Activated B cell treated with CpG ODN at 0.5 μM for 24 hours (primary cell): ENCODE data around the gene CDYL. TPM values are rescaled to one million over a fixed set of nuclear protein-coding genes. Genes with fewer than 3 reads are reported as not detected.

Source experiments
- ATAC-seq: fragments of 200-7000 bp; cut with Tn5 transposase; one replicate; pipeline ENCODE4 v1.10.0; 2021; ENCODE audit warnings: low read depth, mild to moderate bottlenecking, moderate library complexity
- CTCF ChIA-PET: fragments of 350-600 bp; sonication (Branson Sonifier 250); formaldehyde crosslinking; loops from one replicate; lab custom pipeline; 2021; ENCODE audit warnings: antibody characterized with exemption; lab: Charles Lee
- POLR2A ChIA-PET: fragments of 350-600 bp; sonication (Branson Sonifier 250); formaldehyde crosslinking; loops from one replicate; lab custom pipeline; 2021; ENCODE audit warnings: antibody characterized with exemption; lab: Charles Lee
- DNase-seq: peaks from one replicate; pipeline ENCODE4 v3.0.0; 2022
- H3K27ac Mint-ChIP-seq: one replicate; pipeline ENCODE4 v1.8.0; 2020; ENCODE audit warnings: mixed read lengths
- H3K27me3 Mint-ChIP-seq: one replicate; pipeline ENCODE4 v1.8.0; 2021; ENCODE audit warnings: mixed read lengths
- H3K36me3 Mint-ChIP-seq: one replicate; pipeline ENCODE4 v1.8.0; 2021; ENCODE audit warnings: low read depth, mixed read lengths
- H3K4me1 Mint-ChIP-seq: one replicate; pipeline ENCODE4 v1.8.0; 2021; ENCODE audit warnings: mixed read lengths
- H3K4me3 Mint-ChIP-seq: one replicate; pipeline ENCODE4 v1.8.0; 2020; ENCODE audit warnings: mild to moderate bottlenecking, mixed read lengths
- H3K9me3 Mint-ChIP-seq: one replicate; pipeline ENCODE4 v1.8.0; 2020; ENCODE audit warnings: mixed read lengths
- CTCF ChIP-seq: fragments of 200-600 bp; IDR thresholded peaks from one replicate; pipeline ENCODE4 v1.8.0; 2022; ENCODE audit warnings: antibody characterized with exemption, mild to moderate bottlenecking
- intact Hi-C: fragments of 100-400 bp; cut with micrococcal nuclease; formaldehyde crosslinking; loops from one replicate; pipeline ENCODE4 v1.15.1; 2024
- total RNA-seq: library from RNA; stranded (reverse); gene quantifications from 2 replicates; pipeline ENCODE4 v1.2.3, GENCODE V29; 2022

Gene CDYL
- total RNA-seq, 1 donor from 2014 or later = 47.5 TPM

DNA sequence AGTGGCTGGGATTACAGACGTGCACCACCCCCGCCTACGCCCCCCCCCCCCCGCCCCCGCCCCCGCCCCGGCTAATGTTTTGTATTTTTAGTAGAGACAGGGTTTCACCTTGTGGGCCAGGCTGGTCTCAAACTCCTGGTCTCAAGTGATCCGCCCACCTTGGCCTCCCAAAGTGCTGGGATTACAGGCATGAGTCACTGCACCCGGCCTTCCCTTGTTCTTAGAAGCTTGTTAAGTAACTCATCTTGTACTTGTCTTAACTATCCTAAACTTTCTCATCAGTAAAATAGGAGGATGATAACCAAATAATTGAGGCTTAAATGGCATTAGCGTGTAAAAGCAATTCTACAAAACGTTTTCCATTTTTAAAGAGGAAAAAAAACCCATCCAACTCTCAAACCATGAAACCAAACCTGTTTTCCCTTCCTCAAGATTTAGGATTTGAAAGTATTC lies 4.2 kb downstream of the CDYL start:
- no peak overlapping the region for H3K27ac Mint-ChIP-seq
- intact Hi-C loops = no loop called here
- H3K9me3 Mint-ChIP-seq = peaks cover 6% of the 10 kb centered on the region
- peaks cover 2% of the 10 kb centered on the region for H3K36me3 Mint-ChIP-seq
- no peak for TF ChIP-seq CTCF
- ATAC-seq = no peak
- peaks cover 63% of the 10 kb centered on the region for H3K4me1 Mint-ChIP-seq
- H3K27me3 Mint-ChIP-seq = no peaks in the 10 kb centered on the region
- ChIA-PET POLR2A (no interaction called here), CTCF (interaction anchor here (1.3 kb wide), 1 partner anchor 9 kb away, joined by 4 read pairs; no protein-coding TSS in a partner anchor)
- no peak overlapping the region for H3K4me3 Mint-ChIP-seq
- DNase-seq = no peak

- ChIA-PET CTCF (interaction anchor here (1.8 kb wide), 1 partner anchor 21 kb away, joined by 6 read pairs; no protein-coding TSS in a partner anchor), POLR2A (no interaction called here)
- H3K27me3 Mint-ChIP-seq = no peaks in the 10 kb centered on the region
Measured at GRCh38 chr6:4781426-4781825, 5.2 kb downstream of the CDYL start.

GRCh38 chr6:4781967-4782575 lies 5.9 kb downstream of the CDYL start:
- Mint-ChIP-seq H3K27ac (no peak overlapping the region), H3K27me3 (no peaks in the 10 kb centered on the region), H3K36me3 (peaks cover under 1% of the 10 kb centered on the region), H3K9me3 (peaks cover 6% of the 10 kb centered on the region), H3K4me3 (no peak overlapping the region), H3K4me1 (peaks cover 71% of the 10 kb centered on the region)
- POLR2A ChIA-PET = interaction anchor here (0.6 kb wide), 1 partner anchor 17 kb away, joined by 4 read pairs; no protein-coding TSS in a partner anchor
- no peak for TF ChIP-seq CTCF
- DNase-seq (no peak), ATAC-seq (no peak)
- intact Hi-C loops = loop anchor here (1.0 kb wide), 1 partner anchor 7 kb away; no protein-coding TSS in a partner anchor
- CTCF ChIA-PET = interaction anchor here (1.8 kb wide), 1 partner anchor 20 kb away, joined by 6 read pairs; no protein-coding TSS in a partner anchor

More at GRCh38 chr6:4781426-4781825, 5.2 kb downstream of the CDYL start:
- no peak overlapping the region for H3K27ac Mint-ChIP-seq
- intact Hi-C loops = loop anchor here (1.0 kb wide), 1 partner anchor 8 kb away; no protein-coding TSS in a partner anchor
- no peak for ATAC-seq
- H3K4me3 Mint-ChIP-seq = peak overlapping the region; percentile 44
- H3K36me3 Mint-ChIP-seq = peaks cover 2% of the 10 kb centered on the region
- DNase-seq = no peak
- peaks cover 6% of the 10 kb centered on the region for H3K9me3 Mint-ChIP-seq
- peaks cover 65% of the 10 kb centered on the region for H3K4me1 Mint-ChIP-seq
- no peak for TF ChIP-seq CTCF

- intact Hi-C loops = no loop called here
- no peak for TF ChIP-seq CTCF
- no peak for ATAC-seq
- ChIA-PET CTCF (interaction anchor here (2.0 kb wide), 1 partner anchor 15 kb away, joined by 5 read pairs; no protein-coding TSS in a partner anchor), POLR2A (no interaction called here)
- Mint-ChIP-seq H3K36me3 (peaks cover 2% of the 10 kb centered on the region), H3K4me1 (peaks cover 66% of the 10 kb centered on the region), H3K27ac (no peak overlapping the region), H3K4me3 (no peak overlapping the region), H3K27me3 (no peaks in the 10 kb centered on the region), H3K9me3 (no peaks in the 10 kb centered on the region)
- DNase-seq = no peak
Measured at GRCh38 chr6:4786996-4787395, 10.8 kb downstream of the CDYL start.

DNA sequence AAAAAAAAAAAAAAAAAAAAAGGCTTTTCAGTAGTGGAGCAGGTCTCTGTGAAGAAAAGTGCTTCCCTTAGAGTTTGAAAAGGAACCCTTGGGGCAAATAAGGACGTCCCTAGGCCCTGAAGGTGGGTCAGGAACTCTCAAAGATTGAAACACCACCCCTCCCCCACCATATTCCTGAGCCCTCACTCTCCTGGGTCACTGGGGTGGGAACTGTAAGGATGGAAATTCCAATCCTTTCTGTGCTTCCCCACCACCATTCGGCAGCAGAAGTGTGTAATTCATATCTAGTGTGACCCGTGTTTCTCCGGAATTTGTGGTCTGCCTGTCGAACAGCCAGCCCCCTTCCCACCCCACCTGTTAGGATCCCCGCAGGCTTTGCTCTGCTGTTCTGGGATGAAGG lies 12.3 kb downstream of the CDYL start:
- H3K36me3 Mint-ChIP-seq = peaks cover 2% of the 10 kb centered on the region
- ChIA-PET CTCF (interaction anchor here (0.8 to 1.9 kb wide), 4 partner anchors 8 to 114 kb away, joined by 3 to 5 read pairs (median 4); no protein-coding TSS in a partner anchor), POLR2A (interaction anchor here (0.9 to 3.0 kb wide), 2 partner anchors 12 to 13 kb away, joined by 3 to 17 read pairs; partner anchors contain the start of gene CDYL)
- no peak overlapping the region for H3K27ac Mint-ChIP-seq
- intact Hi-C loops = loop anchor here (2.0 kb wide), 1 partner anchor 14 kb away; no protein-coding TSS in a partner anchor
- H3K4me3 Mint-ChIP-seq = no peak overlapping the region
- DNase-seq = no peak
- no peaks in the 10 kb centered on the region for H3K27me3 Mint-ChIP-seq
- peaks cover 55% of the 10 kb centered on the region for H3K4me1 Mint-ChIP-seq
- no peak for TF ChIP-seq CTCF
- H3K9me3 Mint-ChIP-seq = no peaks in the 10 kb centered on the region
- no peak for ATAC-seq
